ENCODE measurements around the gene BABAM2. TPM values are rescaled to one million over a fixed set of nuclear protein-coding genes. Genes with fewer than 3 reads are reported as not detected.

BABAM2 gene
- total RNA-seq, 2 experiments from 2014 or later: 41.8 to 47.2 TPM

- CTCF ChIA-PET: no interaction called here
These were observed 393.3 kb downstream of the BABAM2 start for GRCh38 chr2:28283861-28284260.

GRCh38 chr2:28286678-28287077 lies 396.1 kb downstream of the BABAM2 start:
- Mint-ChIP-seq H3K9me3 (no peaks in the 10 kb centered on the region), H3K36me3 (ENCODE audit: low read depth) (peaks cover 3% of the 10 kb centered on the region), H3K27ac (no peak overlapping the region), H3K27me3 (ENCODE audit: low read depth) (no peaks in the 10 kb centered on the region), H3K4me1 (ENCODE audit: low read depth) (no peaks in the 10 kb centered on the region), H3K4me3 (no peak overlapping the region)
- CTCF ChIA-PET: interaction anchor here (0.5 kb wide), 1 partner anchor 83 kb away, joined by 3 read pairs; no protein-coding TSS in a partner anchor
- intact Hi-C loops (cut with micrococcal nuclease): no loop called here
- no peak for DNase-seq

More at GRCh38 chr2:28283861-28284260, 393.3 kb downstream of the BABAM2 start:
- peaks cover 3% of the 10 kb centered on the region for H3K36me3 Mint-ChIP-seq (ENCODE audit: low read depth)
- no peaks in the 10 kb centered on the region for H3K27me3 Mint-ChIP-seq (ENCODE audit: low read depth)
- DNase-seq: no peak
- intact Hi-C loops (cut with micrococcal nuclease): no loop called here
- H3K27ac Mint-ChIP-seq: no peak overlapping the region
- H3K4me3 Mint-ChIP-seq: no peak overlapping the region
- no peaks in the 10 kb centered on the region for H3K9me3 Mint-ChIP-seq
- H3K4me1 Mint-ChIP-seq (ENCODE audit: low read depth): no peaks in the 10 kb centered on the region

- Mint-ChIP-seq H3K36me3 (ENCODE audit: low read depth) (peaks cover 2% of the 10 kb centered on the region), H3K4me3 (no peak overlapping the region), H3K27me3 (ENCODE audit: low read depth) (no peaks in the 10 kb centered on the region), H3K27ac (no peak overlapping the region), H3K4me1 (ENCODE audit: low read depth) (peaks cover under 1% of the 10 kb centered on the region), H3K9me3 (no peaks in the 10 kb centered on the region)
- intact Hi-C loops (cut with micrococcal nuclease): no loop called here
- CTCF ChIA-PET: no interaction called here
- no peak for DNase-seq
These were observed 396.9 kb downstream of the BABAM2 start for GRCh38 chr2:28287256-28287915.

GRCh38 chr2:28288620-28289019 lies 398.1 kb downstream of the BABAM2 start:
- CTCF ChIA-PET: interaction anchor here (0.6 kb wide), 1 partner anchor 164 kb away, joined by 4 read pairs; no protein-coding TSS in a partner anchor
- no peak overlapping the region for H3K4me3 Mint-ChIP-seq
- intact Hi-C loops (cut with micrococcal nuclease): no loop called here
- H3K4me1 Mint-ChIP-seq (ENCODE audit: low read depth): peaks cover 8% of the 10 kb centered on the region
- no peaks in the 10 kb centered on the region for H3K9me3 Mint-ChIP-seq
- DNase-seq: no peak
- H3K27me3 Mint-ChIP-seq (ENCODE audit: low read depth): no peaks in the 10 kb centered on the region
- peaks cover 2% of the 10 kb centered on the region for H3K36me3 Mint-ChIP-seq (ENCODE audit: low read depth)
- peak overlapping the region; percentile 37 for H3K27ac Mint-ChIP-seq

GRCh38 chr2:28291811-28292440 lies 401.4 kb downstream of the BABAM2 start:
- Mint-ChIP-seq H3K27me3 (ENCODE audit: low read depth) (no peaks in the 10 kb centered on the region), H3K4me3 (no peak overlapping the region), H3K27ac (no peak overlapping the region), H3K36me3 (ENCODE audit: low read depth) (peaks cover 2% of the 10 kb centered on the region), H3K9me3 (no peaks in the 10 kb centered on the region), H3K4me1 (ENCODE audit: low read depth) (peaks cover 8% of the 10 kb centered on the region)
- CTCF ChIA-PET: no interaction called here
- DNase-seq: no peak
- intact Hi-C loops (cut with micrococcal nuclease): loop anchor here (5.0 kb wide), 1 partner anchor 95 kb away; no protein-coding TSS in a partner anchor

GRCh38 chr2:28292491-28292890 lies 402.0 kb downstream of the BABAM2 start:
- intact Hi-C loops (cut with micrococcal nuclease): loop anchor here (5.0 kb wide), 1 partner anchor 95 kb away; no protein-coding TSS in a partner anchor

GRCh38 chr2:28293416-28293815 lies 402.9 kb downstream of the BABAM2 start:
- CTCF ChIA-PET: no interaction called here
- DNase-seq: no peak
- Mint-ChIP-seq H3K36me3 (ENCODE audit: low read depth) (no peaks in the 10 kb centered on the region), H3K27ac (no peak overlapping the region), H3K9me3 (no peaks in the 10 kb centered on the region), H3K27me3 (ENCODE audit: low read depth) (no peaks in the 10 kb centered on the region), H3K4me1 (ENCODE audit: low read depth) (peaks cover 8% of the 10 kb centered on the region), H3K4me3 (no peak overlapping the region)
- intact Hi-C loops (cut with micrococcal nuclease): loop anchor here (5.0 kb wide), 1 partner anchor 94 kb away; no protein-coding TSS in a partner anchor

More at GRCh38 chr2:28292491-28292890, 402.0 kb downstream of the BABAM2 start:
- DNase-seq: no peak
- Mint-ChIP-seq H3K9me3 (no peaks in the 10 kb centered on the region), H3K36me3 (ENCODE audit: low read depth) (peaks cover under 1% of the 10 kb centered on the region), H3K27ac (no peak overlapping the region), H3K4me3 (no peak overlapping the region), H3K27me3 (ENCODE audit: low read depth) (no peaks in the 10 kb centered on the region), H3K4me1 (ENCODE audit: low read depth) (peaks cover 8% of the 10 kb centered on the region)
- CTCF ChIA-PET: no interaction called here

- Mint-ChIP-seq H3K27ac (no peak overlapping the region), H3K36me3 (ENCODE audit: low read depth) (no peaks in the 10 kb centered on the region), H3K9me3 (no peaks in the 10 kb centered on the region), H3K27me3 (ENCODE audit: low read depth) (no peaks in the 10 kb centered on the region), H3K4me3 (no peak overlapping the region), H3K4me1 (ENCODE audit: low read depth) (peaks cover 8% of the 10 kb centered on the region)
- intact Hi-C loops (cut with micrococcal nuclease): loop anchor here (5.0 kb wide), 1 partner anchor 93 kb away; no protein-coding TSS in a partner anchor
- no peak for DNase-seq
- CTCF ChIA-PET: no interaction called here
These were observed 403.9 kb downstream of the BABAM2 start for GRCh38 chr2:28294451-28294850.

GRCh38 chr2:28296243-28296642 lies 405.7 kb downstream of the BABAM2 start:
- Mint-ChIP-seq H3K36me3 (ENCODE audit: low read depth) (peaks cover 8% of the 10 kb centered on the region), H3K27ac (no peak overlapping the region)

GRCh38 chr2:28296904-28297303 lies 406.4 kb downstream of the BABAM2 start:
- H3K27me3 Mint-ChIP-seq (ENCODE audit: low read depth): no peaks in the 10 kb centered on the region
- intact Hi-C loops (cut with micrococcal nuclease): no loop called here
- peaks cover 13% of the 10 kb centered on the region for H3K36me3 Mint-ChIP-seq (ENCODE audit: low read depth)
- H3K4me1 Mint-ChIP-seq (ENCODE audit: low read depth): peaks cover 8% of the 10 kb centered on the region
- H3K4me3 Mint-ChIP-seq: no peak overlapping the region
- no peak overlapping the region for H3K27ac Mint-ChIP-seq
- DNase-seq: no peak
- no peaks in the 10 kb centered on the region for H3K9me3 Mint-ChIP-seq
- CTCF ChIA-PET: no interaction called here

More at GRCh38 chr2:28296243-28296642, 405.7 kb downstream of the BABAM2 start:
- Mint-ChIP-seq H3K4me1 (ENCODE audit: low read depth) (peaks cover 8% of the 10 kb centered on the region), H3K4me3 (no peak overlapping the region), H3K27me3 (ENCODE audit: low read depth) (no peaks in the 10 kb centered on the region), H3K9me3 (no peaks in the 10 kb centered on the region)
- CTCF ChIA-PET: no interaction called here
- no peak for DNase-seq
- intact Hi-C loops (cut with micrococcal nuclease): no loop called here

- H3K27ac Mint-ChIP-seq: no peak overlapping the region
- peaks cover 15% of the 10 kb centered on the region for H3K36me3 Mint-ChIP-seq (ENCODE audit: low read depth)
- CTCF ChIA-PET: no interaction called here
- H3K9me3 Mint-ChIP-seq: no peaks in the 10 kb centered on the region
- intact Hi-C loops (cut with micrococcal nuclease): no loop called here
- H3K27me3 Mint-ChIP-seq (ENCODE audit: low read depth): no peaks in the 10 kb centered on the region
- H3K4me3 Mint-ChIP-seq: no peak overlapping the region
- peaks cover 6% of the 10 kb centered on the region for H3K4me1 Mint-ChIP-seq (ENCODE audit: low read depth)
- no peak for DNase-seq
These were observed 407.0 kb downstream of the BABAM2 start for GRCh38 chr2:28297531-28297930.

GRCh38 chr2:28298406-28298805 lies 407.9 kb downstream of the BABAM2 start:
- intact Hi-C loops (cut with micrococcal nuclease): no loop called here
- Mint-ChIP-seq H3K4me3 (no peak overlapping the region), H3K36me3 (ENCODE audit: low read depth) (peaks cover 19% of the 10 kb centered on the region), H3K27me3 (ENCODE audit: low read depth) (no peaks in the 10 kb centered on the region), H3K27ac (no peak overlapping the region), H3K4me1 (ENCODE audit: low read depth) (no peaks in the 10 kb centered on the region), H3K9me3 (no peaks in the 10 kb centered on the region)
- DNase-seq: no peak
- CTCF ChIA-PET: interaction anchor here (1.1 to 1.2 kb wide), 2 partner anchors 35 to 595 kb away, joined by 3 to 4 read pairs; no protein-coding TSS in a partner anchor
